Occipital lobe (tissue), 2 donors: ENCODE results near the gene SLC43A1. TPM values are rescaled to one million over a fixed set of nuclear protein-coding genes. Genes with fewer than 3 reads are reported as not detected.
"Not testable (repeated sequence)": the region's sequence is repeated elsewhere in the genome, so short reads cannot be mapped to it uniquely, and the experiment has no call there.

Experiments
- DNase-seq: peaks from one replicate; lab custom pipeline; 2025; lab: John Stamatoyannopoulos, UW
- total RNA-seq: library from RNA; depleted of rRNA; stranded (reverse); fragments of >200 nt; gene quantifications from one replicate; pipeline ENCODE4 v1.2.3, GENCODE V29; 2014

Gene SLC43A1
- total RNA-seq, 1 donor from 2014 or later, result 0.94 TPM

GRCh38 chr11:57460758-57461749, 54.4 kb downstream of the SLC43A1 start:
- no peak for DNase-seq

- DNase-seq, result peak; percentile 22
Observed at GRCh38 chr11:57460022-57460757, 55.3 kb downstream of the SLC43A1 start, which contains the start of gene RTN4RL2. Gene RTN4RL2, plus strand, starts transcription at chr11:57460528. Its CDS starts 338 bp downstream, at chr11:57460866.

GRCh38 chr11:57459164-57460021, 56.1 kb downstream of the SLC43A1 start:
- no peak for DNase-seq

GRCh38 chr11:57458410-57459163, 56.9 kb downstream of the SLC43A1 start:
- DNase-seq, result peak; percentile 51

GRCh38 chr11:57458060-57458409, 57.5 kb downstream of the SLC43A1 start:
- DNase-seq, result no peak

- no peak for DNase-seq
Observed at GRCh38 chr11:57457643-57458023, 57.9 kb downstream of the SLC43A1 start.

GRCh38 chr11:57456960-57457642, 58.4 kb downstream of the SLC43A1 start:
- peak; percentile 69 for DNase-seq

- DNase-seq, result no peak
Observed at GRCh38 chr11:57453543-57454177, 61.8 kb downstream of the SLC43A1 start.

GRCh38 chr11:57446055-57446454, 69.4 kb downstream of the SLC43A1 start:
- DNase-seq, result no peak

GRCh38 chr11:57445122-57445394, 70.4 kb downstream of the SLC43A1 start:
- DNase-seq, result not testable (repeated sequence)

GRCh38 chr11:57444362-57445121, 71.0 kb downstream of the SLC43A1 start:
- no peak for DNase-seq

GRCh38 chr11:57440744-57441414, 74.6 kb downstream of the SLC43A1 start:
- no peak for DNase-seq

GRCh38 chr11:57439786-57440185, 75.7 kb downstream of the SLC43A1 start:
- DNase-seq, result no peak

GRCh38 chr11:57438345-57439285, 76.9 kb downstream of the SLC43A1 start:
- no peak for DNase-seq

- DNase-seq, result no peak
Observed at GRCh38 chr11:57436031-57436430, 79.5 kb downstream of the SLC43A1 start.

- DNase-seq, result no peak
Observed at GRCh38 chr11:57434640-57435546, 80.6 kb downstream of the SLC43A1 start.
